SU-DHL-6 (cell line): Measurements from ENCODE around the gene TP53AIP1.

Experiments
- H2AFZ ChIP-seq: fragments of 200-600 bp; sonication (generic); 2 replicates; pipeline ENCODE4 v1.6.1; 2014; ENCODE audit warnings: low read depth, mild to moderate bottlenecking, moderate library complexity, mixed read lengths, antibody characterized with exemption, low read length; ENCODE audit not compliant: severe bottlenecking
- H3F3A ChIP-seq: fragments of 200-600 bp; shearing (Covaris generic); 2 replicates; pipeline ENCODE4 v1.6.0; 2016; ENCODE audit warnings: antibody characterized with exemption, mild to moderate bottlenecking; ENCODE audit not compliant: insufficient read depth
- H3K27ac ChIP-seq: fragments of 200-600 bp; sonication (generic); 2 replicates; pipeline ENCODE4 v1.5.1; 2016; ENCODE audit warnings: low read depth, mild to moderate bottlenecking, low read length, moderate library complexity, mixed read lengths
- H3K27me3 ChIP-seq: fragments of 200-600 bp; sonication (generic), shearing (Covaris generic); 2 replicates; pipeline ENCODE4 v1.6.0; 2014; ENCODE audit warnings: mild to moderate bottlenecking, low read length
- H3K36me3 ChIP-seq: fragments of 200-600 bp; sonication (generic); 2 replicates; pipeline ENCODE4 v1.6.1; 2014; ENCODE audit warnings: mild to moderate bottlenecking, low read length, mixed read lengths
- H3K4me2 ChIP-seq: fragments of 300-600, 200-600 bp; shearing (Covaris generic), sonication (generic); 2 replicates; pipeline ENCODE4 v1.6.0; 2014; ENCODE audit warnings: low read length, low read depth, mild to moderate bottlenecking; ENCODE audit not compliant: poor library complexity, severe bottlenecking
- H3K4me3 ChIP-seq: fragments of 200-600 bp; sonication (generic); 2 replicates; pipeline ENCODE4 v1.5.1; 2014; ENCODE audit warnings: antibody characterized with exemption, low read length, mild to moderate bottlenecking, mixed read lengths; ENCODE audit not compliant: insufficient read depth, poor library complexity, severe bottlenecking
- H3K79me2 ChIP-seq: fragments of 200-600 bp; sonication (generic); 2 replicates; pipeline ENCODE4 v1.6.1; 2014; ENCODE audit warnings: mild to moderate bottlenecking, low read length, moderate library complexity; ENCODE audit not compliant: insufficient read depth
- H3K9ac ChIP-seq: fragments of 200-600 bp; sonication (generic); 2 replicates; pipeline ENCODE4 v1.7.0; 2014; ENCODE audit warnings: mild to moderate bottlenecking, low read length
- H3K9me2 ChIP-seq: fragments of 200-600 bp; sonication (generic); replicated peaks from 2 replicates; pipeline ENCODE4 v1.6.1; 2014; ENCODE audit warnings: low read length; ENCODE audit not compliant: insufficient read depth
- H3K9me3 ChIP-seq: fragments of 200-600 bp; sonication (generic); 2 replicates; pipeline ENCODE4 v1.6.1; 2014; ENCODE audit warnings: low read length, mixed read lengths; ENCODE audit not compliant: insufficient read depth
- H4K20me1 ChIP-seq: fragments of 200-600 bp; sonication (generic); 2 replicates; pipeline ENCODE4 v1.6.1; 2014; ENCODE audit warnings: low read depth, mild to moderate bottlenecking, antibody characterized with exemption, low read length, moderate library complexity, mixed read lengths
- CTCF ChIP-seq: fragments of 200-600 bp; sonication (generic); IDR thresholded peaks from one replicate; pipeline ENCODE4 v1.5.1; 2017; ENCODE audit warnings: antibody characterized with exemption, mild to moderate bottlenecking, low read length, moderate library complexity; ENCODE audit not compliant: insufficient read depth, poor library complexity, severe bottlenecking
- EZH2phosphoT487 ChIP-seq: fragments of 200-600 bp; sonication (generic), shearing (Covaris generic); conservative IDR thresholded peaks from 2 replicates; pipeline ENCODE4 v1.6.1; 2018; ENCODE audit warnings: mild to moderate bottlenecking, antibody characterized with exemption, low read length, moderate library complexity, mixed read lengths

TP53AIP1 gene

GRCh38 chr11:128892866-128893565 is 49.7 kb downstream of the TP53AIP1 start:
- Histone ChIP-seq H3K27ac (no peak overlapping the region), H4K20me1 (no peaks in the 10 kb centered on the region), H3K4me3 (no peak overlapping the region), H3K9me3 (no peaks in the 10 kb centered on the region), H3K79me2 (no peaks in the 10 kb centered on the region), H3K36me3 (no peaks in the 10 kb centered on the region), H3K9ac (no peak overlapping the region), H3K27me3 (no peaks in the 10 kb centered on the region), H3K4me2 (no peak overlapping the region), H2AFZ (no peak overlapping the region), H3K9me2 (no peaks in the 10 kb centered on the region), H3F3A (no peaks in the 10 kb centered on the region)
- TF ChIP-seq CTCF (no peak), EZH2phosphoT487 (no peak)

- Histone ChIP-seq H3K27me3 (no peaks in the 10 kb centered on the region), H4K20me1 (no peaks in the 10 kb centered on the region), H3K9me3 (no peaks in the 10 kb centered on the region), H3K4me3 (no peak overlapping the region), H3K9ac (no peak overlapping the region), H2AFZ (no peak overlapping the region), H3K27ac (no peak overlapping the region), H3K36me3 (no peaks in the 10 kb centered on the region), H3K4me2 (no peak overlapping the region), H3F3A (no peaks in the 10 kb centered on the region), H3K9me2 (no peaks in the 10 kb centered on the region), H3K79me2 (no peaks in the 10 kb centered on the region)
- TF ChIP-seq EZH2phosphoT487 (no peak), CTCF (no peak)
These were observed 50.7 kb downstream of the TP53AIP1 start for GRCh38 chr11:128891913-128892398.

GRCh38 chr11:128890543-128891368 is 51.9 kb downstream of the TP53AIP1 start, which contains the start of gene KCNJ5:
Gene KCNJ5 (plus strand): TSS chr11:128891356. CDS start chr11:128911274, 19,918 bp downstream.
- H2AFZ ChIP-seq = no peak within 1 kb of the TSS

More at GRCh38 chr11:128890543-128891368, 51.9 kb downstream of the TP53AIP1 start, which contains the start of gene KCNJ5:
- Histone ChIP-seq H3K27ac (no peak within 1 kb of the TSS), H3K9me3 (no peaks in the 10 kb centered on the region), H3K9me2 (no peaks in the 10 kb centered on the region), H3K4me3 (no peak within 1 kb of the TSS), H4K20me1 (no peaks in the 10 kb centered on the region), H3K27me3 (no peaks in the 10 kb centered on the region), H3F3A (no peaks in the 10 kb centered on the region), H3K4me2 (no peak within 1 kb of the TSS), H3K9ac (no peak within 1 kb of the TSS), H3K79me2 (no peaks in the 10 kb centered on the region), H3K36me3 (no peaks in the 10 kb centered on the region)
- no peak for TF ChIP-seq CTCF
- no peak for TF ChIP-seq EZH2phosphoT487
